ENCODE measurements around the gene OR6M1.

GRCh38 chr11:123765601-123766000, 40.5 kb downstream of the OR6M1 start:
- TF ChIP-seq ZNF274 (IDR thresholded peaks at IDR 0.05; ENCODE audit: low read depth, low read length): no peak
- no peak for TF ChIP-seq SUZ12 (IDR thresholded peaks at IDR 0.05; ENCODE audit: extremely low read depth, insufficient read depth, insufficient read length)
- TF ChIP-seq YY1 (IDR thresholded peaks at IDR 0.05; ENCODE audit: insufficient read depth, insufficient read length): no peak

Measured in NT2/D1 (cell line).